Caco-2 (cell line): Measurements from ENCODE around the gene GRM4. TPM values are rescaled to one million over a fixed set of nuclear protein-coding genes. Genes with fewer than 3 reads are reported as not detected.
"Not testable (repeated sequence)": the region's sequence is repeated elsewhere in the genome, so short reads cannot be mapped to it uniquely, and the experiment has no call there.

Source experiments
- BruUV-seq: library from RNA; stranded (reverse); fragments of 400-500 nt; replicated peaks from 2 replicates; lab custom pipeline; 2021; lab: Mats Ljungman, UMichigan
- CTCF ChIA-PET: fragments of 300-600 bp; sonication (Branson Sonifier 250); formaldehyde crosslinking; loops from one replicate; lab custom pipeline; 2022; ENCODE audit warnings: antibody characterized with exemption; lab: Charles Lee
- POLR2A ChIA-PET: fragments of 300-600 bp; sonication (Branson Sonifier 250); formaldehyde crosslinking; loops from one replicate; lab custom pipeline; 2022; ENCODE audit warnings: antibody characterized with exemption; lab: Charles Lee
- DNase-seq, 2 experiments: peaks; one replicate each; pipeline versions ENCODE4 v3.0.0 to v3.0.0-alpha.2; 2020 to 2022
- H3K27me3 ChIP-seq: replicated peaks from 2 replicates; pipeline ENCODE4 v1.6.0; 2011; ENCODE audit warnings: low read length; ENCODE audit not compliant: control insufficient read depth, insufficient read depth
- H3K36me3 ChIP-seq: 2 replicates; pipeline ENCODE4 v1.5.1; 2011; ENCODE audit warnings: low read length; ENCODE audit not compliant: control insufficient read depth, insufficient read depth
- H3K4me1 ChIP-seq: fragments of 250-450 bp; sonication (Bioruptor Pico); 2 replicates; pipeline ENCODE4 v1.5.1; 2020; ENCODE audit warnings: mild to moderate bottlenecking
- H3K4me3 ChIP-seq: 2 replicates; pipeline ENCODE4 v1.5.1; 2011; ENCODE audit warnings: low read depth, mild to moderate bottlenecking, control low read depth, low read length
- H3K9me3 ChIP-seq: fragments of 250-450 bp; sonication (Bioruptor Pico); 2 replicates; pipeline ENCODE4 v1.5.1; 2020; ENCODE audit warnings: mild to moderate bottlenecking, moderate library complexity
- H3K27ac Mint-ChIP-seq: one replicate; pipeline ENCODE4 v1.8.0; 2022; ENCODE audit warnings: mixed read lengths; ENCODE audit not compliant: unreplicated experiment
- H3K27me3 Mint-ChIP-seq: one replicate; pipeline ENCODE4 v1.8.0; 2022; ENCODE audit warnings: mixed read lengths; ENCODE audit not compliant: insufficient read depth, unreplicated experiment
- H3K36me3 Mint-ChIP-seq: one replicate; pipeline ENCODE4 v1.8.0; 2022; ENCODE audit warnings: mild to moderate bottlenecking, mixed read lengths; ENCODE audit not compliant: insufficient read depth, unreplicated experiment
- H3K4me1 Mint-ChIP-seq: one replicate; pipeline ENCODE4 v1.8.0; 2022; ENCODE audit warnings: low read depth, mixed read lengths; ENCODE audit not compliant: unreplicated experiment
- H3K4me3 Mint-ChIP-seq: one replicate; pipeline ENCODE4 v1.8.0; 2022; ENCODE audit warnings: mild to moderate bottlenecking, moderate library complexity, mixed read lengths; ENCODE audit not compliant: unreplicated experiment
- H3K9me3 Mint-ChIP-seq: one replicate; pipeline ENCODE4 v1.8.0; 2022; ENCODE audit warnings: mixed read lengths; ENCODE audit not compliant: unreplicated experiment
- intact Hi-C: fragments of 100-400 bp; cut with micrococcal nuclease; formaldehyde crosslinking; loops from one replicate; pipeline ENCODE4 v1.10.0; 2022; ENCODE audit not compliant: unreplicated experiment
- total RNA-seq: library from RNA; stranded (reverse); gene quantifications from 2 replicates; pipeline ENCODE4 v1.2.3, GENCODE V29; 2022
- TF ChIP-seq, protein P1 (sequence below), 2 experiments: fragments of 200-600 bp in 1 of 2; IDR thresholded peaks; 1 replicate in 1 of 2; 2 replicates in 1 of 2; pipeline versions ENCODE4 v1.5.1 to v1.8.0; 2011 to 2022; ENCODE audit warnings: antibody characterized with exemption in 1 of 2, control low read depth in 1 of 2, inconsistent platforms in 1 of 2, low read depth in 1 of 2, low read length in 1 of 2, mild to moderate bottlenecking in 1 of 2, moderate library complexity in 1 of 2; ENCODE audit not compliant: insufficient read depth in 1 of 2, severe bottlenecking in 1 of 2, unreplicated experiment in 1 of 2

The GRM4 gene
- total RNA-seq, 1 experiment from 2014 or later: 0.09 TPM

DNA sequence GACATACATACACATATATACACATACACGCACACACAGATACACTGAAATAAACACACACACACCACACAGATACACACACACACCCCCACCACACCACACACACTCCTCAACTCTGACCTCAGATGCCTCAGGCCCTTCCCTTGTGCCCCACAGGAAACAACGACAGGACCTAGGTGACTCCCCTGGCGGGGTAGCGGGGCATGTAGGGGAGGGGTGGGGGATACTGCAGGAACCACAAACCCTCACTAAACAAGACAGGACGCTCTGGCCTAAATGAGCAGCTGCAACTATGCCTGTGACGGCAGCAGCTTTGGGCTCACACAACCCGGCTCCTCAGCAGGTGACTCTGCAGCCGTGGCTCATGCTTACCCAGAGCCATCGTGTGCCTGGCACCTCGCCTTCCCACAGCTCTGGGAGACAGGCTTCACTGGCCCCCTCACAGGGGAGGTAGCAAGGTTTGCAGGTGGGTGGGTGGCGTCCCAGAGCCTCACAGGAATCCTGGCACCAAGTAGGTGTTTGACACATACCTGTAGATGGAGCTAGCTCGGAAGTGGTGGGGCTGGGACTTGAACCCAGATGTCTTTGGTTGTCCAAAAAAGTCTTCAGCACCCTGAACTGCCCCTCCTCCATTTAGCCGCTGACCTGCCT is 100.8 kb downstream of the GRM4 start:
- no peak for DNase-seq
- CTCF ChIA-PET: no interaction called here

DNA sequence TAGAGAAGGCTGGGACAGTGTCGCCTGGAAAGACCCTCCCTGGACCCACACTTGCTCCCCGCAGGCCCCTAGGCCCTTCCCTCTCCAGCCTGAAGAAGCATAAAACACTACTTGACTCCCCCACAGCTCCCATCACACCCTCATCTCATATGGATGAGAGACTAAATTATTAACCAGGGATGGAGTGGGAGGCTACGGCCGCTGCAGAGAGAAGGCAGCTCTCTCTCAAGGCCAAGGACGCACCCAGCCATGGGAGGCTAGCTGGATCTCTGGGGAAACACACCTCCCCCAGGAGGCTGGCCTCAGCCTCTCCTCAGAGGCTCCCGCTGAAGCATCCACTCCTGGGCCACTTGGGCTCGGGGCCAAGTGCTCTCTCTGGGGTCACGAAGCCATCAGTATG is 102.5 kb downstream of the GRM4 start:
- ChIA-PET POLR2A (no interaction called here), CTCF (no interaction called here)
- H3K4me1 Mint-ChIP-seq: no peaks in the 10 kb centered on the region
- DNase-seq: no peak
- no peaks in the 10 kb centered on the region for H3K36me3 ChIP-seq
- H3K27me3 ChIP-seq: no peaks in the 10 kb centered on the region; the same call in 1 of the 2 replicates
- no peaks in the 10 kb centered on the region for H3K9me3 ChIP-seq
- no TSS peak for BruUV-seq
- intact Hi-C loops: no loop called here
- H3K9me3 Mint-ChIP-seq: no peaks in the 10 kb centered on the region
- H3K36me3 Mint-ChIP-seq: peaks cover 5% of the 10 kb centered on the region
- no peak overlapping the region for H3K4me3 ChIP-seq
- TF ChIP-seq, protein P1, sequence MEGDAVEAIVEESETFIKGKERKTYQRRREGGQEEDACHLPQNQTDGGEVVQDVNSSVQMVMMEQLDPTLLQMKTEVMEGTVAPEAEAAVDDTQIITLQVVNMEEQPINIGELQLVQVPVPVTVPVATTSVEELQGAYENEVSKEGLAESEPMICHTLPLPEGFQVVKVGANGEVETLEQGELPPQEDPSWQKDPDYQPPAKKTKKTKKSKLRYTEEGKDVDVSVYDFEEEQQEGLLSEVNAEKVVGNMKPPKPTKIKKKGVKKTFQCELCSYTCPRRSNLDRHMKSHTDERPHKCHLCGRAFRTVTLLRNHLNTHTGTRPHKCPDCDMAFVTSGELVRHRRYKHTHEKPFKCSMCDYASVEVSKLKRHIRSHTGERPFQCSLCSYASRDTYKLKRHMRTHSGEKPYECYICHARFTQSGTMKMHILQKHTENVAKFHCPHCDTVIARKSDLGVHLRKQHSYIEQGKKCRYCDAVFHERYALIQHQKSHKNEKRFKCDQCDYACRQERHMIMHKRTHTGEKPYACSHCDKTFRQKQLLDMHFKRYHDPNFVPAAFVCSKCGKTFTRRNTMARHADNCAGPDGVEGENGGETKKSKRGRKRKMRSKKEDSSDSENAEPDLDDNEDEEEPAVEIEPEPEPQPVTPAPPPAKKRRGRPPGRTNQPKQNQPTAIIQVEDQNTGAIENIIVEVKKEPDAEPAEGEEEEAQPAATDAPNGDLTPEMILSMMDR (IDR thresholded peaks at IDR 0.05; ENCODE audit: insufficient read depth in 1 of 2, low read depth in 1 of 2, low read length in 1 of 2, severe bottlenecking in 1 of 2, unreplicated experiment in 1 of 2): no peak
- no peak overlapping the region for H3K4me3 Mint-ChIP-seq
- H3K27me3 Mint-ChIP-seq: peaks cover 8% of the 10 kb centered on the region
- H3K27ac Mint-ChIP-seq: no peak overlapping the region
- no peaks in the 10 kb centered on the region for H3K4me1 ChIP-seq

More for the DNA sequence above, 100.8 kb downstream of the GRM4 start:
- H3K36me3 Mint-ChIP-seq: peaks cover 5% of the 10 kb centered on the region
- H3K27ac Mint-ChIP-seq: no peak overlapping the region
- H3K27me3 Mint-ChIP-seq: peaks cover 9% of the 10 kb centered on the region
- POLR2A ChIA-PET: no interaction called here
- Histone ChIP-seq H3K36me3 (no peaks in the 10 kb centered on the region), H3K9me3 (no peaks in the 10 kb centered on the region), H3K4me3 (no peak overlapping the region), H3K4me1 (no peaks in the 10 kb centered on the region), H3K27me3 (no peaks in the 10 kb centered on the region; the same call in 1 of the 2 replicates)
- no peaks in the 10 kb centered on the region for H3K9me3 Mint-ChIP-seq
- no peaks in the 10 kb centered on the region for H3K4me1 Mint-ChIP-seq
- TF ChIP-seq, protein P1 (IDR thresholded peaks at IDR 0.05; ENCODE audit: insufficient read depth in 1 of 2, low read depth in 1 of 2, low read length in 1 of 2, severe bottlenecking in 1 of 2, unreplicated experiment in 1 of 2): no peak
- no peak overlapping the region for H3K4me3 Mint-ChIP-seq
- intact Hi-C loops: no loop called here
- BruUV-seq: no TSS peak

GRCh38 chr6:34041998-34042397 is 103.9 kb downstream of the GRM4 start:
- DNase-seq, H3K4me3 Mint-ChIP-seq, H3K27me3 ChIP-seq, H3K4me3 ChIP-seq, POLR2A ChIA-PET, intact Hi-C loops, H3K36me3 Mint-ChIP-seq, H3K27me3 Mint-ChIP-seq, BruUV-seq, H3K4me1 Mint-ChIP-seq, H3K9me3 ChIP-seq, H3K4me1 ChIP-seq, H3K9me3 Mint-ChIP-seq, H3K27ac Mint-ChIP-seq, H3K36me3 ChIP-seq, CTCF ChIA-PET: not testable (repeated sequence)
